Measurements from ENCODE around the gene SLC24A3.

The SLC24A3 gene

GRCh38 chr20:19384940-19385339 is 172.5 kb downstream of the SLC24A3 start:
- no peak for DNase-seq (ENCODE audit: low read depth in 3 of 3)

GRCh38 chr20:19387251-19387650 is 174.8 kb downstream of the SLC24A3 start:
- no peak for DNase-seq (ENCODE audit: low read depth in 3 of 3)

- no peak for DNase-seq (ENCODE audit: low read depth in 3 of 3)
These were observed 180.1 kb downstream of the SLC24A3 start for GRCh38 chr20:19392344-19393130.

- no peak for DNase-seq (ENCODE audit: low read depth in 3 of 3)
These were observed 184.1 kb downstream of the SLC24A3 start for GRCh38 chr20:19396460-19397081.

- no peak for DNase-seq (ENCODE audit: low read depth in 3 of 3)
These were observed 184.8 kb downstream of the SLC24A3 start for GRCh38 chr20:19397226-19397625.

- DNase-seq (ENCODE audit: low read depth in 3 of 3), result no peak
These were observed 185.2 kb downstream of the SLC24A3 start for GRCh38 chr20:19397666-19398065.

- no peak for DNase-seq (ENCODE audit: low read depth in 3 of 3)
These were observed 188.7 kb downstream of the SLC24A3 start for GRCh38 chr20:19401096-19401495.

GRCh38 chr20:19403549-19403948 is 191.1 kb downstream of the SLC24A3 start:
- DNase-seq (ENCODE audit: low read depth in 3 of 3), result no peak

GRCh38 chr20:19404826-19405225 is 192.4 kb downstream of the SLC24A3 start:
- DNase-seq (ENCODE audit: low read depth in 3 of 3), result no peak

- DNase-seq (ENCODE audit: low read depth in 3 of 3), result no peak
These were observed 193.5 kb downstream of the SLC24A3 start for GRCh38 chr20:19405958-19406357.

- no peak for DNase-seq (ENCODE audit: low read depth in 3 of 3)
These were observed 193.9 kb downstream of the SLC24A3 start for GRCh38 chr20:19406381-19406780.

GRCh38 chr20:19407196-19407595 is 194.8 kb downstream of the SLC24A3 start:
- DNase-seq (ENCODE audit: low read depth in 3 of 3), result no peak

GRCh38 chr20:19407736-19408135 is 195.3 kb downstream of the SLC24A3 start:
- DNase-seq (ENCODE audit: low read depth in 3 of 3), result no peak

GRCh38 chr20:19408971-19409370 is 196.5 kb downstream of the SLC24A3 start:
- DNase-seq (ENCODE audit: low read depth in 3 of 3), result no peak

GRCh38 chr20:19411811-19412210 is 199.4 kb downstream of the SLC24A3 start:
- no peak for DNase-seq (ENCODE audit: low read depth in 3 of 3)

- no peak for DNase-seq (ENCODE audit: low read depth in 3 of 3)
These were observed 199.8 kb downstream of the SLC24A3 start for GRCh38 chr20:19412254-19412653.

- DNase-seq (ENCODE audit: low read depth in 3 of 3), result no peak
These were observed 202.2 kb downstream of the SLC24A3 start for GRCh38 chr20:19414600-19414999.

GRCh38 chr20:19415786-19416185 is 203.3 kb downstream of the SLC24A3 start:
- no peak for DNase-seq (ENCODE audit: low read depth in 3 of 3)

- DNase-seq (ENCODE audit: low read depth in 3 of 3), result no peak
These were observed 204.2 kb downstream of the SLC24A3 start for GRCh38 chr20:19416627-19417026.

GRCh38 chr20:19419396-19419795 is 207.0 kb downstream of the SLC24A3 start:
- no peak for DNase-seq (ENCODE audit: low read depth in 3 of 3)

GRCh38 chr20:19423097-19423899 is 210.9 kb downstream of the SLC24A3 start:
- no peak for DNase-seq (ENCODE audit: low read depth in 3 of 3)

- DNase-seq (ENCODE audit: low read depth in 3 of 3), result no peak
These were observed 211.6 kb downstream of the SLC24A3 start for GRCh38 chr20:19423900-19424620.
